Stomach (tissue), 9 donors: ENCODE measurements around the gene XAB2. TPM values are rescaled to one million over a fixed set of nuclear protein-coding genes. Genes with fewer than 3 reads are reported as not detected.
A peak's percentile ranks its signal among the peaks of the same experiment; 100 is the strongest.

Source experiments
- DNase-seq, 2 donors: peaks; one replicate each; pipeline versions ENCODE4 v3.0.0 to v3.0.0-alpha.2; 2013 to 2019
- H3K27ac ChIP-seq, 5 donors: fragments of 200-600 bp in 4 of 5; sonication (generic) in 4 of 5; one replicate each; pipeline ENCODE4 v1.5.1; 2013 to 2019; ENCODE audit warnings: mild to moderate bottlenecking in 1 of 5, moderate library complexity in 1 of 5
- H3K27me3 ChIP-seq, 3 donors: fragments of 200-600 bp; sonication (generic); one replicate each; pipeline ENCODE4 v1.5.1; 2017 to 2019; ENCODE audit warnings: mixed run types in 1 of 3
- H3K36me3 ChIP-seq, 4 donors: fragments of 200-600 bp; sonication (generic); 1 replicate in 3 of 4; 2 replicates in 1 of 4; pipeline ENCODE4 v1.5.1; 2016 to 2019
- H3K4me1 ChIP-seq, 4 donors: fragments of 200-600 bp; sonication (generic); one replicate each; pipeline ENCODE4 v1.5.1; 2016 to 2019
- H3K4me3 ChIP-seq, 4 donors: fragments of 200-600 bp; sonication (generic) in 3 of 4; one replicate each; pipeline ENCODE4 v1.5.1; 2016 to 2019; ENCODE audit warnings: mild to moderate bottlenecking in 1 of 4
- H3K9me3 ChIP-seq, 4 donors: fragments of 200-600 bp; sonication (generic); one replicate each; pipeline ENCODE4 v1.5.1; 2016 to 2019
- EP300 ChIP-seq: sonication (generic); formaldehyde crosslinking; IDR thresholded peaks from one replicate; pipeline ENCODE4 v1.6.1; 2017; ENCODE audit warnings: antibody characterized with exemption
- POLR2A ChIP-seq, 4 donors: fragments of 450-650 bp; IDR thresholded peaks; one replicate each; pipeline ENCODE4 v1.6.1; 2016; ENCODE audit warnings: antibody characterized with exemption in 4 of 4, control low read depth in 2 of 4, mild to moderate bottlenecking in 1 of 4, moderate library complexity in 1 of 4
- POLR2AphosphoS5 ChIP-seq, 3 donors: sonication (generic); formaldehyde crosslinking; IDR thresholded peaks; one replicate each; pipeline ENCODE4 v1.6.1; 2016; ENCODE audit warnings: antibody characterized with exemption in 3 of 3
- WGBS, 5 donors: extraction: QIAGEN DNeasy Blood & Tissue Kit in 3 of 5; methylation state at CpG; one replicate each; pipeline versions ENCODE4 v1.1.5 to v1.1.7; 2013 to 2018; 5-methylcytosine and 5-hydroxymethylcytosine counted together
- intact Hi-C: fragments of 100-400 bp; cut with DNase I; formaldehyde crosslinking; loops from one replicate; pipeline ENCODE4 v1.15.1; 2023; ENCODE audit warnings: low total_unique reads
- polyA plus RNA-seq, 3 donors: library from polyadenylated mRNA; stranded (reverse); fragments of 200-250 nt; gene quantifications; one replicate each; pipeline ENCODE4 v1.2.3, GENCODE V29; 2013
- total RNA-seq, 5 donors: library from RNA; depleted of rRNA; stranded (reverse); fragments of >200 nt; gene quantifications; one replicate each; pipeline versions ENCODE4 v1.1.0 to v1.2.3, GENCODE V29; 2014 to 2016
- TF ChIP-seq, protein P1 (sequence below), 7 experiments: fragments of 450-650 bp in 4 of 7; fragments of 200-600 bp in 3 of 7; sonication (generic) in 3 of 7; IDR thresholded peaks; one replicate each; pipeline ENCODE4 v1.5.1; 2016 to 2019; ENCODE audit warnings: antibody characterized with exemption in 7 of 7, control low read depth in 2 of 7, mild to moderate bottlenecking in 1 of 7
- donor health status: healthy with polysubstance abuse.
- donor health status: Bipolar disorder and iron deficiency.
- donor health status: healthy.

The XAB2 gene
- total and polyA plus RNA-seq, 8 donors: 24.6 to 106 (median 48.4) TPM

DNA sequence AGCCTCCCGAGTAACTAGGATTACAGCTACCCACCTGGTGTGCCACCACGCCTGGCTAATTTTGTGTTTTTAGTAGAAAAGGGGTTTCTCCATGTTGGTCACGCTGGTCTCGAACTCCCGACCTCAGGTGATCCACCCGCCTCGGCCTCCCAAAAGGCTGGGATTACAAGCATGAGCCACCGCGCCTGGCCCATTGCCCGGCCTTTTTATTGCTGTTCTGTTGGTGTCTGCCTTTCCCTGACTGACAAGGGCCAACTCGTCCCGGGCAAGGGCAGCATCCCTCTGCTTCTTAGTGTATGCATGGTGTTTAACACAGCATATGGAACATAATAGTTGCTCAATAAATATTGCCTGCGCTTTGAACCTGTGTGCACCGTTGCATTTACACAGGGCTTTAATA is 33.3 kb upstream of the XAB2 start:
- H3K4me3 ChIP-seq: no peak overlapping the region
- 82 to 89% (median 84%) methylated on average over 14 of the region's 14 CpGs for WGBS, 5 donors
- H3K4me1 ChIP-seq: peaks cover 0 to 7% (median 0%) of the 10 kb centered on the region in 4 donors
- intact Hi-C loops: no loop called here
- TF ChIP-seq EP300 (no peak), POLR2A (IDR thresholded peaks at IDR 0.05) (no peak), POLR2AphosphoS5 (IDR thresholded peaks at IDR 0.05) (no peak)
- TF ChIP-seq, protein P1, sequence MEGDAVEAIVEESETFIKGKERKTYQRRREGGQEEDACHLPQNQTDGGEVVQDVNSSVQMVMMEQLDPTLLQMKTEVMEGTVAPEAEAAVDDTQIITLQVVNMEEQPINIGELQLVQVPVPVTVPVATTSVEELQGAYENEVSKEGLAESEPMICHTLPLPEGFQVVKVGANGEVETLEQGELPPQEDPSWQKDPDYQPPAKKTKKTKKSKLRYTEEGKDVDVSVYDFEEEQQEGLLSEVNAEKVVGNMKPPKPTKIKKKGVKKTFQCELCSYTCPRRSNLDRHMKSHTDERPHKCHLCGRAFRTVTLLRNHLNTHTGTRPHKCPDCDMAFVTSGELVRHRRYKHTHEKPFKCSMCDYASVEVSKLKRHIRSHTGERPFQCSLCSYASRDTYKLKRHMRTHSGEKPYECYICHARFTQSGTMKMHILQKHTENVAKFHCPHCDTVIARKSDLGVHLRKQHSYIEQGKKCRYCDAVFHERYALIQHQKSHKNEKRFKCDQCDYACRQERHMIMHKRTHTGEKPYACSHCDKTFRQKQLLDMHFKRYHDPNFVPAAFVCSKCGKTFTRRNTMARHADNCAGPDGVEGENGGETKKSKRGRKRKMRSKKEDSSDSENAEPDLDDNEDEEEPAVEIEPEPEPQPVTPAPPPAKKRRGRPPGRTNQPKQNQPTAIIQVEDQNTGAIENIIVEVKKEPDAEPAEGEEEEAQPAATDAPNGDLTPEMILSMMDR (IDR thresholded peaks at IDR 0.05): no peak
- no peak overlapping the region for H3K27ac ChIP-seq
- DNase-seq: no peak
- H3K36me3 ChIP-seq: no peaks in the 10 kb centered on the region
- peaks cover 0 to 45% (median 0%) of the 10 kb centered on the region in 3 donors for H3K27me3 ChIP-seq
- H3K9me3 ChIP-seq: no peaks in the 10 kb centered on the region

DNA sequence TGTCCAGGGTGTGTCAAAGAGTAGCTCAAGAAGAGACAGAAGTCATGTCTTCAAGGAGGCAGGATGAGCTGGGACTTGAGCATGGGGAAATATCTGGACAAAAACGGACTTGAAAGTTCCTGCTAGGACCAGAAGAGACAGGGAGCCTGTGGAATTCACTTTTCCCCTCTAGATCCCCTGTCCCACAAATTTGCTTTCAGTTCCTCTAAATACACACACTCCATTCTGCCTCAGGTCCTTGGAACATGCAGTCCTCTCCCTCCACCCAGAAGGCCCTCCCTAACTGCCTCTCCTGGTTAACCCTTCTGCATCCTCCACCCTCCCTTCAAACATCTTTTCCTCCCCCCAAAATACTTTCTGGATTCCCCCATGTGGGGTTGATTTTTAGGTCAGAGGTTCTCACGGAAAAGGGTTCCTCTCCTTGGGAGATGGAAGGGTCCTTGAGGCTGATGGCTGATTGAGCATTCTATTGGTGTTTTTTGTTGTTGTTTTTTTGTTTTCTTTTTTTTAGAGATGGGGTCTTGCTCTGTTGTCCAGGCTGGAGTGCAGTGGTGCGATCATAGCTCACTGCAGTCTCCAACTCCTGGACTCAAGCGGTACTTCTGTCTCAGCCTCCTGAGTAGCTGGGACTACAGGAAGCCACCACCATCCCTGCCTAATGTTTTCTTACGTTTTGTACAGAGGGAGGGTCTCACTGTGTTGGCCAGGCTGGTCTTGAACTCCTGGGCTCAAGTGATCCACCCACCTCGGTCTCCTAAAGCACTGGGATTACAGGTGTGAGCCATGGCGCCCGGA is 32.6 kb upstream of the XAB2 start:
- TF ChIP-seq EP300 (no peak), POLR2AphosphoS5 (IDR thresholded peaks at IDR 0.05) (no peak), POLR2A (IDR thresholded peaks at IDR 0.05) (no peak)
- TF ChIP-seq, protein P1 (IDR thresholded peaks at IDR 0.05): no peak
- H3K4me3 ChIP-seq: no peak overlapping the region
- H3K36me3 ChIP-seq: no peaks in the 10 kb centered on the region
- no peak overlapping the region for H3K27ac ChIP-seq
- no peaks in the 10 kb centered on the region for H3K9me3 ChIP-seq
- intact Hi-C loops: no loop called here
- H3K27me3 ChIP-seq: peaks cover 0 to 45% (median 0%) of the 10 kb centered on the region in 3 donors
- 72 to 82% (median 75%) methylated on average over 8 of the region's 8 CpGs for WGBS, 5 donors
- no peak for DNase-seq
- H3K4me1 ChIP-seq: peaks cover 0 to 7% (median 0%) of the 10 kb centered on the region in 4 donors

DNA sequence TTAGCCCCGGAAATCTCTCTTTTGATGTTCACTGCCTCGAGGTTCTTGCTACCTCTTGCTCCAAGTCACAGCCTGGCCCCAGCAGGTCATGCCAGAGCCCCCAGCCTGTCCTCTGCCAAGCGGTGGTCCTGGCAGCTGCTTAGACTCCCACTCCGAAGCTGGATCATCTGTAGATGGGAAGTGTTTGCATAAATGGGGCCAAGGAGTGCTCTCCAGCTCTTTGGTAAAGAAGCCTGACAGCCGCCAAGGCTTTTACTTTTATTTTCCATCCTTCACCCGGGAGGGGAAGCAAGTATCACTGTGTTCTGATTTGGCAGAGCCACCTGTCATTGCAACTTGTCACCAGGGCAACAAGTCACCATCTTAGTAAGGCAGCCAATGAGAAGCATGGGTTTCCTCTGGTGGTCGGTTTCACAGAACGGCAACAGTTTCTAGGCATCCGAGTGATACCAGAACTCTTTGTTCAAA is 28.9 kb upstream of the XAB2 start:
- Histone ChIP-seq H3K4me3 (no peak overlapping the region), H3K36me3 (no peaks in the 10 kb centered on the region), H3K27ac (peak overlapping the region in 2 of 5 donors; percentile 57 to 72), H3K27me3 (peaks cover 0 to 29% (median 0%) of the 10 kb centered on the region in 3 donors), H3K4me1 (peaks cover 0 to 7% (median 0%) of the 10 kb centered on the region in 4 donors), H3K9me3 (no peaks in the 10 kb centered on the region)
- intact Hi-C loops: no loop called here
- WGBS, 5 donors: 29 to 33% (median 31%) methylated on average over 9 of the region's 9 CpGs
- peak in 1 of 2 donors; percentile 60 for DNase-seq
- TF ChIP-seq POLR2A (IDR thresholded peaks at IDR 0.05) (no peak), EP300 (no peak)

DNA sequence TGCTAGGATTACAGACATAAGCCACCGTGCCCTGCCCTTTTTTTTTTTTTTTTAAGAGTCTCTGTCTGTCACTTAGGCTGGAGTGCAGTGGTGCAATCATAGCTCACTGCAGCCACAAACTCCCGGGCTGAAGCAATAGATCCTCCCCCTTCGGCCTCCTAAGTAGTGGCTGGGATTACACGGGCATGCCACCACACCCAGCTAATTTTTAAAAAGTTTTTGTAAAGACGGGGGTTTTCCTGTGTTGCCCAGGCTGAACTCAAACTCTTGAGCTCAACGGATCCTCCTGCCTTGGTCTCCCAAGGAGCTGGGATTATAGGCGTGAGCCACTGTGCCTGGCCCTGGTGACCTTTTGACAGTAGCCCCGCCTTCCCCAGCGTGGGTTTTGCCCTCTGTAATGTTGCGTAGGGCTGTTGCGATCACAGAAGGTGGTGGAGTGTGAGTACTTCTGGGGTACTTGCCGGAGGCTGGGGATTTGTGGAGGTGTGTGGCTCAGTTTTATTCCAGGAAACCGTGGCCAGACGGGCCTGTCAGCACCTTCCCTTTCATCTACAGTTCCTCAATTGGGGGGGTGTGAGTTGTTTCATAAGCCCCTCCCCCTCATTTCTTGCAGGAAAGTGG is 27.9 kb upstream of the XAB2 start:
- no peak for TF ChIP-seq POLR2A (IDR thresholded peaks at IDR 0.05)
- no peak for TF ChIP-seq POLR2AphosphoS5 (IDR thresholded peaks at IDR 0.05)
- TF ChIP-seq, protein P1 (IDR thresholded peaks at IDR 0.05): no peak
- TF ChIP-seq EP300: no peak
- intact Hi-C loops: no loop called here
- Histone ChIP-seq H3K27me3 (peaks cover 0 to 18% (median 0%) of the 10 kb centered on the region in 3 donors), H3K4me1 (peaks cover 0 to 15% (median 8%) of the 10 kb centered on the region in 4 donors), H3K36me3 (no peaks in the 10 kb centered on the region), H3K27ac (peak overlapping the region in 2 of 5 donors; percentile 57 to 72), H3K9me3 (no peaks in the 10 kb centered on the region), H3K4me3 (no peak overlapping the region)
- DNase-seq: no peak
- 36 to 46% (median 46%) methylated on average over 14 of the region's 14 CpGs for WGBS, 5 donors
